ENCODE data around the gene RASSF3. TPM values are rescaled to one million over a fixed set of nuclear protein-coding genes. Genes with fewer than 3 reads are reported as not detected.

The RASSF3 gene
- total RNA-seq, 1 donor from 2014 or later, result 74.4 TPM

GRCh38 chr12:64720884-64721283 lies 110.6 kb downstream of the RASSF3 start:
- intact Hi-C loops (cut with micrococcal nuclease), result no loop called here

DNA sequence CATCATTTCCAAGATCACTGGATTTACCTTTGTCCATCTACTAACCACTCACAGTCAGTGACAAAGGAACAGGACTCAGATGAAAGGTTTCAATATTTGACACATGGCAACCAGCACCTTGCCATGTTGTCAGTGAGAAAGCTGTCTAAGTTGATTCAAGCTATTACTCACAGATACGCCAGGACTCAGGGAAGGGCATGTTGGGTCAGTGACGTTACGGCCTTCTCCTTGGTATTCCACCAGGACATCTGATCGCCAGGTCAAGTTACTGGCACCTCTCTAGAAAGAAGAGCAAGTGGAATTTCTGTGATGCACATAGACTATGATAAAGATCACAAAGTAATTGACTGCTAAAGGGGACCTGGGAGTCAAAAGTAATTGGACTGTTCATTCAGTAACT lies 112.5 kb downstream of the RASSF3 start:
- intact Hi-C loops (cut with micrococcal nuclease), result no loop called here

DNA sequence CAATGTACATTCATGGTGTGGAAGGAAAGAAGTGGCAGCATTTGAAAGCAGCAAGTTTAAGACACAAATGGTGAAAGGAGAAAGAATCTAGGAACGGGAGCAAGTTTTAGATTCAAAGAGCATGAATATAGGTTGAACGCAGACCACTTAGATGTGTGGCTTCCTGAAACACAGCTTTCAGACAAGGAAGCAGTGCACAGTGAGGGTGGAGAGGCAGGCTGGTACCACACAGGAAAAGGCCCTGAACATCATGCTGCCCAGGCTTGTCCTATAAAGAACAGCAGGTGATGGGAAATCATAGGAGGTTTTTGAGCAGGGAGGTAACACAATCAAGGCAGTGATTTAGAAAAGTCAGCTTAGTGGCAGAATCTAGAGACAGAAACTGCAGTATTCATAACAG lies 113.3 kb downstream of the RASSF3 start:
- intact Hi-C loops (cut with micrococcal nuclease), result no loop called here

DNA sequence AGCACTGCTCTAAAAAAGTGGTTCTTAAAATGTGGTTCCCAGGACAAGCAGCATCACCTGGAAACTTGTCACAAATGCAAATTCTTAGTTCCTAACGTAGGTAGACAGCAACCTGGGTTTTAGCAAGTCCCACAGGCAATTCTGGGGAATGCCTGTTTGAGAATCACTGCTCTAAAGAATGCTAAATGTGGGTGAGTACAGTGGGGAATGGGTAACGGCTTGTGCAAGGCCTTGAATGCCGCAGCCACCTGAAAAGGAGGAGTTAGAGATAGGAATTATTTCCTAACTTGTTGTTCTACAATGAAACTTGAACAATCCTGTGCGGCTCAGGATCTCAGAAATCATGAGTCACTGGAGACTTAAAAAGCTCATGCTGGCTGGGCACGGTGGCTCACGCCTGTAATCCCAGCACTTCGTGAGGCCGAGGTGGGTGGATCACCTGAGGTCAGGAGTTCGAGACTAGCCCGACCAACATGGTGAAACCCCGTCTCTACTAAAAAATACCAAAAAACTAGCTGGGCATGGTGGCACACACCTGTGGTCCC lies 114.0 kb downstream of the RASSF3 start:
- intact Hi-C loops (cut with micrococcal nuclease), result no loop called here

- intact Hi-C loops (cut with micrococcal nuclease), result loop anchor here (1.0 kb wide), 2 partner anchors 29 to 121 kb away; partner anchors contain the start of gene GNS
Observed at GRCh38 chr12:64729909-64730587, 119.8 kb downstream of the RASSF3 start.

- intact Hi-C loops (cut with micrococcal nuclease), result loop anchor here (1.0 kb wide), 2 partner anchors 29 to 121 kb away; partner anchors contain the start of gene GNS
Observed at GRCh38 chr12:64730588-64730969, 120.3 kb downstream of the RASSF3 start.

DNA sequence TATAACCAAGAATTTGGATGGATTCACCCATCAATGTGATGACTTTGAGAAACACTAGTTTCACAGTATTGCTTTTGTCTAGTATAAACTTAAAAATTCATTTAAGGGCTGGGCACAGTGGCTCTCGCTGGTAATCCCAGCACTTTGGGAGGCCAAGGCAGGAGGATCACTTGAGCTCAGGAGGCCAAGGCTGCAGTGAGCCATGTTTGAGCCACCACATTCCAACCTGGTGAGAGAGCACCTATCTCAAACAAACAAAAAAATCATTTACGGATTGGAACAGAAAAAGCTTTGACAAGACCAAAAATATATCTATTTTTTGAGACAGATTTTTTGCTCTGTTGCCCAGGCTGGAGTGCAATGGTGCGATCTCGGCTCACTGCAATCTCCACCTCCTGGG lies 121.4 kb downstream of the RASSF3 start:
- intact Hi-C loops (cut with micrococcal nuclease), result no loop called here

GRCh38 chr12:64733857-64734256 lies 123.6 kb downstream of the RASSF3 start:
- intact Hi-C loops (cut with micrococcal nuclease), result no loop called here

DNA sequence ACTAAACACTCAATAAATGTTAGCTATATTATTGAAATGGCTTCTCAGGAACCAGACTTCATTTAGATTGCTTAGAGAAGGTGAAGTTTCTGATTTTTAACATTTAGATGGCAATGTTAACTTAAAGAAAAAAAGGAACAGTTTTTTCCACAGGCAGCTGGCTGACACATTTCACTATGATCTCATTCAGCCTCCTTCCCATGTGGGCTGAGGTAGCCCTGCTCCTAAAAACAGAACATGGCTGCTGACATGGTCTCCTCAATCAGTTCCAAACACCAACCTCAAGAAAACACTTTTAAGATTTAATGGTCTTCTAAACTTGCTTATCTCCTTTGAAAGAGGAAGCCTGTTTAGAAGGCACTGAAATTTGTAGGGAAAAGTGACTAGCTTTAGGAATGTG lies 125.1 kb downstream of the RASSF3 start:
- intact Hi-C loops (cut with micrococcal nuclease), result no loop called here

DNA sequence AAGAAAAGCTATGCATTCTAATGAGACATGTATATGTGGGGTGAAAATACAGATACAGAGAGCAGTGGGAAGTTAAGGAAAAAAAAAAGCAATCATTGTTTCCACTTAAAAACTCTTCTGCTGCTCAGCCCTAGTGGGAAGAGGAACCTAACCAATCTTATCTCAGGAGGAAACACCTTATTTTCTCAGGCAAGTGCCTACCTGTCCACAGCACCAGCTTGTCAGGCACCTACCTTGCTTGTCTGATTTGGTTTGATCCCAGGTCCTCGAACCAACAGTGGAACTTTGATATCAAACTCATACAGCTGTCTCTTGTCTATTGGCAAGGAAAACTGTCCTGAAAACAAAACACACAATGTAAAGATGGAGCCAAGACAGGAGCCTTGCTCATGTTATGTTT lies 126.5 kb downstream of the RASSF3 start:
- intact Hi-C loops (cut with micrococcal nuclease), result no loop called here

GRCh38 chr12:64737539-64737938 lies 127.2 kb downstream of the RASSF3 start:
- intact Hi-C loops (cut with micrococcal nuclease), result no loop called here

GRCh38 chr12:64739778-64740177 lies 129.5 kb downstream of the RASSF3 start:
- intact Hi-C loops (cut with micrococcal nuclease), result no loop called here

GRCh38 chr12:64740646-64741045 lies 130.4 kb downstream of the RASSF3 start:
- intact Hi-C loops (cut with micrococcal nuclease), result no loop called here

DNA sequence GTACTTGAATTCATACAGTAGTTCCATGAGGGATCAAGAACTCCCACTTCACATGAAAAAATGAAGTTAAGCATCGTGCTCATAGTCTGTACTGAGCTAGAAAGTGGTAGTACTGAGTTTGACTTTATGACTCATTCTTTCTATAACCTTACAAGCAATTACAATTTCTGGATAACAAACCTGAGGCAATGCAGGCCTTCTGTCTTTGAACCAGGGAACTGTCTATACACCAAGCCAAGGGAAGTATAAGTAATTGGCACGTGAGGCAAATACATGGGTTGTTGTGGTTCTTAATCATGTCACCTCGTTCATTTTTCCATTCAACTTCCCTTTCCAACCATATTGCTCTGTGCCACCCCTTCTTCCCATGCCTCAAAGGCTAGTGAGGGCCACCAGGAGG lies 132.1 kb downstream of the RASSF3 start:
- intact Hi-C loops (cut with micrococcal nuclease), result no loop called here

DNA sequence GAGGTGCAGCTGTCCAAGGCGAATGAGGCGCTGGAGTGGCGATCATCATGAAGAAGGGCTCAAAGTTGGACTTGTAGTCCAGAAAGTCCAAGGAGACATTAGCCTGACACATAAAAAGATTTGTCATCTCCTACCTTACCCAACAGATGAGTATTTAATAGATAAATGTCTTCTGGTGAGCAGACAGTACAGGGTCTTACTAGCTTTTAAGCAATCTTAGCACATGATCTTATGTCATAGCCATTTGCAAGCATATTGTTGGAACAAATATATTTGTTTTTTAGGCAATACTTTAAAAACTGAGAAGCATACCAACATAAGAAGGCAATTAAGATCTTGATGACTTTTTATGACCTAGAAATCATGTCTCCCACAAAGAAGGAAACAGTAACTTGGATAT lies 132.9 kb downstream of the RASSF3 start:
- intact Hi-C loops (cut with micrococcal nuclease), result no loop called here

DNA sequence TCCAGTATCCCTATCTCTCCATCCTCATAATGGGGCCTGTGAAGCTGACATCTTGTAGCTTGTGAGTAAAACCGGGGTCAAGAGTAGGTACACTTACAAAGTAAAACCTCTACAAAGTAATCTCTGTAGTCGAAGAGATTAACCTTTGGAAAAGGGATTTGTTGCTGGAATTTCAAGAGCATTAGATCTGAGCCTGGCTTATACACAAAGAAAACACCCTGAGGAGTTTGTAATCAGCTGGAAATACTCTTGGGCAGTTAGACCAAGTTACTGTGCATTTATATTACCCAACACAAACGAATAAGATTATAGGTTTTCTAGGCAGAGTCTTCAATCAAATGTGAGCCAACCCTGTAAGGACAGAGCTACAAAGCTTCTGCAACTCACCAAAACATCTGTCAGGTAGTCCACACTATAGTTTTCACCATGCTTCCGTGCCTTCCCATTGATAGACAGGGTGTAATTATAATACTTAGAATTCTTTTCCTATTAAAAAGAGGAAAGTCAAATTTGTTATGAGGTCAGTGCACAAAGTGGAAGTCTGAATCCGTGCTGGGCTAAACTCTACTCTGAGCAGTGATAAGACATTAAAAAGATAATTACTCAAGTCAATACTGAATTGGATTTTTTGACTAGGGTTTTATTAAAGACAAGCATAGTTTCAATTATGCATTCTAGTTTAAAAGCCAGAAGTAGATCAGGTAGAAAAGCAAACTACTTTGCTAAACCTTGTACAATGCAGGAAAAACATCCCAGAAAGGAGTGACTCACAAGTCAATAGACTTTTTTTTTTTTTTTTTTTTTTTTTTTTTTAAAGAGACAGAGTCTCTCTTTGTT lies 134.3 kb downstream of the RASSF3 start:
- intact Hi-C loops (cut with micrococcal nuclease), result loop anchor here (2.0 kb wide), 1 partner anchor 14 kb away; the partner anchor contains the start of gene GNS

GRCh38 chr12:64745259-64745807 lies 135.0 kb downstream of the RASSF3 start:
- intact Hi-C loops (cut with micrococcal nuclease), result loop anchor here (2.0 kb wide), 1 partner anchor 13 kb away; the partner anchor contains the start of gene GNS

- intact Hi-C loops (cut with micrococcal nuclease), result loop anchor here (2.0 kb wide), 1 partner anchor 13 kb away; the partner anchor contains the start of gene GNS
Observed at GRCh38 chr12:64745980-64746379, 135.7 kb downstream of the RASSF3 start.

DNA sequence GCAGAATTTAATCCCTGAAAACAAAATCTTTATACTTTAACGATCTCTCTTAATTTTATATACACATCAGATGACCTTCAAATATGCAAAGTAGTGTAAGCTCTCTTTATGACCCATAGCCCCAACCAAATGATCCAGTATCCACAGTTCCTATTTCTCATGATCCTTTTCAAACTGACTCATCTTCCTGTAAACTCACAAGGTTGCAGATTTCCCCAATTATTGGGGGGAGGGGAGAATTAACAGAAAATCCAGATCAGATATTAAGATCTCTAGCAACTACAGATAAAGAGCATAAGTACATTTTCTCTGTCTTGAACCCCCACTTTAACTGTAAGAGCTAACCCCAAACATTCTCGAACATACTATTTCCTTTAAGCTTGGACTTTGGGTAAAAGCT lies 136.4 kb downstream of the RASSF3 start:
- intact Hi-C loops (cut with micrococcal nuclease), result no loop called here
